Bronchial epithelial cell (primary cell): Measurements from ENCODE around the gene SCAPER. TPM values are rescaled to one million over a fixed set of nuclear protein-coding genes. Genes with fewer than 3 reads are reported as not detected.
"Not testable (repeated sequence)": the region's sequence is repeated elsewhere in the genome, so short reads cannot be mapped to it uniquely, and the experiment has no call there.

Experiments
- DNase-seq: peaks from one replicate; pipeline ENCODE4 v3.0.0-alpha.2; 2010; ENCODE audit warnings: low read depth
- FAIRE-seq: peaks from 2 replicates; lab custom pipeline; 2011; peaks lifted over from hg19 to GRCh38; lab: Jason Lieb, UNC
- H3K27me3 ChIP-seq: 2 replicates; pipeline ENCODE4 v1.5.1; 2011; ENCODE audit warnings: low read length; ENCODE audit not compliant: control insufficient read depth, insufficient read depth
- H3K36me3 ChIP-seq: 2 replicates; pipeline ENCODE4 v1.5.1; 2011; ENCODE audit warnings: low read length; ENCODE audit not compliant: control insufficient read depth, insufficient read depth
- H3K4me3 ChIP-seq: 2 replicates; pipeline ENCODE4 v1.5.1; 2011; ENCODE audit warnings: mild to moderate bottlenecking, low read depth, low read length, control low read depth
- CTCF ChIP-seq: IDR thresholded peaks from 2 replicates; pipeline ENCODE4 v1.5.1; 2011; ENCODE audit warnings: mild to moderate bottlenecking, moderate library complexity, low read length, control low read depth, inconsistent platforms; ENCODE audit not compliant: insufficient read depth, severe bottlenecking
- total RNA-seq: library from RNA; depleted of rRNA; stranded (reverse); fragments of >200 nt; gene quantifications from 2 replicates; pipeline ENCODE4 v1.2.1, GENCODE V29; 2014

SCAPER gene
- total RNA-seq, 1 donor from 2014 or later: 6.3 TPM

- H3K4me3 ChIP-seq: no peak overlapping the region
- no peaks in the 10 kb centered on the region for H3K36me3 ChIP-seq
- FAIRE-seq: no peak
- peak; percentile 24 for TF ChIP-seq CTCF
- DNase-seq: peak; percentile 28
- H3K27me3 ChIP-seq: no peaks in the 10 kb centered on the region
Measured at GRCh38 chr15:76903251-76903681, 1.9 kb downstream of the SCAPER start.

GRCh38 chr15:76901965-76902364, 3.2 kb downstream of the SCAPER start:
- FAIRE-seq: no peak
- no peak for TF ChIP-seq CTCF
- H3K4me3 ChIP-seq: no peak overlapping the region
- H3K27me3 ChIP-seq: no peaks in the 10 kb centered on the region
- DNase-seq: no peak
- no peaks in the 10 kb centered on the region for H3K36me3 ChIP-seq

GRCh38 chr15:76899931-76900310, 5.2 kb downstream of the SCAPER start:
- not testable (repeated sequence) for DNase-seq, H3K27me3 ChIP-seq, H3K36me3 ChIP-seq, H3K4me3 ChIP-seq, FAIRE-seq

- not testable (repeated sequence) for H3K4me3 ChIP-seq, DNase-seq, H3K36me3 ChIP-seq, H3K27me3 ChIP-seq, FAIRE-seq
Measured at GRCh38 chr15:76899176-76899930, 5.8 kb downstream of the SCAPER start.

- DNase-seq (peak; percentile 76), FAIRE-seq (no peak)
- no peaks in the 10 kb centered on the region for H3K27me3 ChIP-seq
- no peaks in the 10 kb centered on the region for H3K36me3 ChIP-seq
- H3K4me3 ChIP-seq: no peak overlapping the region
- no peak for TF ChIP-seq CTCF
Measured at GRCh38 chr15:76898102-76898501, 7.0 kb downstream of the SCAPER start.

GRCh38 chr15:76894174-76894573, 11.0 kb downstream of the SCAPER start:
- no peak for FAIRE-seq

GRCh38 chr15:76892836-76893235, 12.3 kb downstream of the SCAPER start:
- not testable (repeated sequence) for H3K36me3 ChIP-seq, H3K27me3 ChIP-seq, FAIRE-seq, H3K4me3 ChIP-seq, DNase-seq

More at GRCh38 chr15:76894174-76894573, 11.0 kb downstream of the SCAPER start:
- TF ChIP-seq CTCF: no peak
- DNase-seq: no peak
- no peaks in the 10 kb centered on the region for H3K36me3 ChIP-seq
- H3K27me3 ChIP-seq: no peaks in the 10 kb centered on the region
- no peak overlapping the region for H3K4me3 ChIP-seq

GRCh38 chr15:76887280-76888141, 17.6 kb downstream of the SCAPER start:
- not testable (repeated sequence) for H3K4me3 ChIP-seq, DNase-seq, H3K27me3 ChIP-seq, FAIRE-seq, H3K36me3 ChIP-seq
